K562 (cell line): ENCODE measurements around the gene TXNDC8. TPM values are rescaled to one million over a fixed set of nuclear protein-coding genes. Genes with fewer than 3 reads are reported as not detected.

ENCODE experiments used
- ATAC-seq: fragments of 200-7000 bp; cut with Tn5 transposase; 3 replicates; pipeline ENCODE4 v1.9.1; 2020; ENCODE audit warnings: moderate library complexity
- BruUV-seq: library from RNA; stranded (reverse); fragments of 400-500 nt; replicated peaks from 2 replicates; lab custom pipeline; 2021; lab: Mats Ljungman, UMichigan
- CTCF ChIA-PET: fragments of 300-600 bp; formaldehyde crosslinking; extraction: SDS; loops from one replicate; lab custom pipeline; 2021; ENCODE audit warnings: low intra/inter-chr PET ratio; lab: Yijun Ruan, JAX
- POLR2A ChIA-PET: fragments of 300-600, 350-650 bp; sonication (Branson Sonifier 250); formaldehyde crosslinking; extraction: SDS; loops from one replicate; lab custom pipeline; 2021; ENCODE audit warnings: antibody characterized with exemption, inconsistent platforms; lab: Yijun Ruan, JAX
- DNase-seq, 4 experiments: peaks; one replicate each; pipeline versions ENCODE4 v3.0.0 to v3.0.0-alpha.2; 2011 to 2018; ENCODE audit warnings: low spot score in 3 of 4, mixed read lengths in 3 of 4; ENCODE audit errors: extremely low read depth in 1 of 4
- FAIRE-seq: peaks from 2 replicates; lab custom pipeline; 2011; peaks lifted over from hg19 to GRCh38; lab: Jason Lieb, UNC
- H2AFZ ChIP-seq: 2 replicates; pipeline ENCODE4 v1.6.0; 2011; ENCODE audit warnings: low read depth, low read length, control low read depth, inconsistent platforms
- H3K27ac ChIP-seq: fragments of 200-600 bp; 3 replicates; pipeline ENCODE4 v1.8.0; 2011; ENCODE audit warnings: low read depth, mild to moderate bottlenecking, control low read depth, inconsistent platforms, low read length, moderate library complexity, mixed read lengths; ENCODE audit errors: extremely low read depth
- H3K27me3 ChIP-seq, 2 experiments: fragments of 300-600 bp in 1 of 2; 2 replicates in 1 of 2; 3 replicates in 1 of 2; pipeline versions ENCODE4 v1.6.0 to v1.8.0; 2011; ENCODE audit warnings: inconsistent platforms in 2 of 2, low read length in 2 of 2, mild to moderate bottlenecking in 1 of 2, mixed read lengths in 1 of 2, moderate library complexity in 1 of 2; ENCODE audit not compliant: control insufficient read depth in 2 of 2, insufficient read depth in 2 of 2
- H3K36me3 ChIP-seq: fragments of 300-600 bp; 3 replicates; pipeline ENCODE4 v1.8.0; 2011; ENCODE audit warnings: mild to moderate bottlenecking, low read length, inconsistent platforms; ENCODE audit not compliant: control insufficient read depth, insufficient read depth
- H3K4me1 ChIP-seq, 2 experiments: fragments of 200-600 bp in 1 of 2; replicated peaks in 1 of 2; 2 replicates in 1 of 2; 3 replicates in 1 of 2; pipeline versions ENCODE4 v1.5.1 to v1.8.0; 2011; ENCODE audit warnings: inconsistent platforms in 2 of 2, low read length in 2 of 2, mild to moderate bottlenecking in 1 of 2, mixed read lengths in 1 of 2, moderate library complexity in 1 of 2; ENCODE audit not compliant: control insufficient read depth in 2 of 2, insufficient read depth in 2 of 2
- H3K4me2 ChIP-seq: 2 replicates; pipeline ENCODE4 v1.6.1; 2011; ENCODE audit warnings: low read length, control low read depth, inconsistent platforms, mixed read lengths; ENCODE audit not compliant: insufficient read depth
- H3K4me3 ChIP-seq: fragments of 200-600 bp; sonication (generic), shearing (Covaris generic); 2 replicates; pipeline ENCODE4 v1.5.1; 2016; ENCODE audit warnings: control low read depth, inconsistent platforms
- H3K79me2 ChIP-seq: fragments of 200-600 bp; 3 replicates; pipeline ENCODE4 v1.8.0; 2011; ENCODE audit warnings: low read length, inconsistent platforms; ENCODE audit not compliant: control insufficient read depth, insufficient read depth
- H3K9ac ChIP-seq, 2 experiments: 2 replicates each; pipeline versions ENCODE4 v1.6.0 to v1.6.1; 2011; ENCODE audit warnings: low read depth in 2 of 2, low read length in 2 of 2, control low read depth in 1 of 2, inconsistent platforms in 1 of 2, mild to moderate bottlenecking in 1 of 2, mixed read lengths in 1 of 2; ENCODE audit not compliant: insufficient read depth in 1 of 2
- H3K9me1 ChIP-seq: one replicate; pipeline ENCODE4 v1.6.0; 2011; ENCODE audit warnings: inconsistent platforms, mild to moderate bottlenecking, low read length, moderate library complexity; ENCODE audit not compliant: control insufficient read depth, insufficient read depth
- H3K9me3 ChIP-seq: replicated peaks from 2 replicates; pipeline ENCODE4 v1.5.1; 2011; ENCODE audit warnings: low read depth, low read length, inconsistent platforms; ENCODE audit not compliant: control insufficient read depth, insufficient read depth
- H4K20me1 ChIP-seq: replicated peaks from 2 replicates; pipeline ENCODE4 v1.6.1; 2011; ENCODE audit warnings: low read length, inconsistent platforms, mixed read lengths; ENCODE audit not compliant: control insufficient read depth, insufficient read depth
- BMI1 ChIP-seq: fragments of 150-350 bp; IDR thresholded peaks from 2 replicates; pipeline ENCODE4 v1.6.1; 2014; ENCODE audit warnings: low read length
- CBFA2T3 ChIP-seq: fragments of 450-650 bp; IDR thresholded peaks from 2 replicates; pipeline ENCODE4 v1.6.1; 2017
- GATA2 ChIP-seq: sonication (generic); formaldehyde crosslinking; IDR thresholded peaks from 2 replicates; pipeline ENCODE4 v1.4.0; 2020; ENCODE audit warnings: mild to moderate bottlenecking, missing genetic modification reagents
- NFATC3 ChIP-seq: fragments of 450-650 bp; IDR thresholded peaks from 2 replicates; pipeline ENCODE4 v1.6.1; 2017; ENCODE audit warnings: mild to moderate bottlenecking
- SRSF9 ChIP-seq: fragments of 200-400 bp; formaldehyde crosslinking; IDR thresholded peaks from 2 replicates; pipeline ENCODE4 v1.6.1; 2017; ENCODE audit warnings: low read depth, low read length, borderline replicate concordance
- WGBS: fragments of 100-300 bp; shearing (Covaris generic); methylation state at CpG from one replicate; pipeline ENCODE4 v1.1.6; 2016; ENCODE audit warnings: low coverage, mixed read lengths; ENCODE audit not compliant: insufficient coverage; ENCODE audit errors: missing lambda C conversion rate; 5-methylcytosine and 5-hydroxymethylcytosine counted together
- in situ Hi-C: fragments of 300-500 bp; cut with MboI; formaldehyde crosslinking; loops from 4 replicates; pipeline ENCODE4 v1.15.0; 2018; ENCODE audit warnings: inconsistent platforms, mixed read lengths
- intact Hi-C: fragments of 100-400 bp; cut with micrococcal nuclease; formaldehyde crosslinking; loops from 2 replicates; pipeline ENCODE4 v1.14.2; 2022
- polyA plus RNA-seq, 8 experiments: library from polyadenylated mRNA; depleted of rRNA in 4 of 8; stranded (reverse) in 5 of 8; unstranded in 3 of 8; fragments of >200 nt; fragmentation: Nextera tagmentation in 2 of 8; fragmentation: Illumina TruSeq in 1 of 8; extraction: Ambion mirVana in 2 of 8; extraction: Trizol in 1 of 8; gene quantifications; 2 replicates each; pipeline versions ENCODE4 v1.2.1 to v1.2.3, GENCODE V29; 2011 to 2014; ENCODE audit warnings: inconsistent platforms in 1 of 8, missing spikeins in 1 of 8
- total RNA-seq, 7 experiments: library from RNA; depleted of rRNA in 6 of 7; stranded (reverse); fragments of >200 nt in 6 of 7; fragmentation: Illumina TruSeq in 2 of 7; extraction: Trizol in 2 of 7; gene quantifications; 2 replicates each; pipeline versions ENCODE4 v1.2.1 to v1.2.3, GENCODE V29; 2011 to 2021; ENCODE audit warnings: low replicate concordance in 1 of 7
- TF ChIP-seq, protein P1 (sequence below): fragments of 450-650 bp; IDR thresholded peaks from 2 replicates; pipeline ENCODE4 v1.7.0; 2016; ENCODE audit warnings: borderline replicate concordance
- TF ChIP-seq, protein P2 (sequence below): sonication (generic); formaldehyde crosslinking; IDR thresholded peaks from 2 replicates; pipeline ENCODE4 v1.8.0; 2022; ENCODE audit warnings: mild to moderate bottlenecking, missing genetic modification reagents
- TF ChIP-seq, protein P3 (sequence below): fragments of 200-400 bp; formaldehyde crosslinking; IDR thresholded peaks from 2 replicates; pipeline ENCODE4 v1.6.1; 2017; ENCODE audit warnings: mild to moderate bottlenecking, low read depth, low read length, moderate library complexity
- TF ChIP-seq, protein P4 (sequence below): fragments of 200-800 bp; sonication (Bioruptor generic); IDR thresholded peaks from 2 replicates; pipeline ENCODE4 v1.6.1; 2016; ENCODE audit warnings: missing genetic modification characterization, missing compliant biosample characterization

The TXNDC8 gene
- total and polyA plus RNA-seq, 9 of the 15 experiments (the other 6 are each of a cell fraction or from before 2014, with no cell fraction given) = not detected

DNA sequence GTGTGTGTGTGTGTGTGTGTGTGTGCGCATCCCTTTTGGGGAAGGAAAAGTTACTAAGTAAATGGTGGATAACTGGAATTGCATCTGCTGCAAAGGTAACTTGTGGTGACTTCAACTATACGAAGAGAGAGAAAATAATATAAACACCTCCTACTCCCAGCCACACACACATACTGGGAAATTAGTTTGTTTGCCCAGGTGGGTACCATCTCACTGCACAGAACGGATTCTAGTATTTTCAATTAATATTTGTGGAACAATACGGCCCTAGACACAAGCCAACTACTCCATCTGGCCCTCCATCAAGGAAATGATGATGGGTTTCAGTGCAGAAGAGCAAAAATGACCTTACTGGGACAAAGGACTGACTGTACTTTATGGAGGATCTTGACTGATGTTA lies 49.2 kb downstream of the TXNDC8 start (continued):
- TF ChIP-seq, protein P1, sequence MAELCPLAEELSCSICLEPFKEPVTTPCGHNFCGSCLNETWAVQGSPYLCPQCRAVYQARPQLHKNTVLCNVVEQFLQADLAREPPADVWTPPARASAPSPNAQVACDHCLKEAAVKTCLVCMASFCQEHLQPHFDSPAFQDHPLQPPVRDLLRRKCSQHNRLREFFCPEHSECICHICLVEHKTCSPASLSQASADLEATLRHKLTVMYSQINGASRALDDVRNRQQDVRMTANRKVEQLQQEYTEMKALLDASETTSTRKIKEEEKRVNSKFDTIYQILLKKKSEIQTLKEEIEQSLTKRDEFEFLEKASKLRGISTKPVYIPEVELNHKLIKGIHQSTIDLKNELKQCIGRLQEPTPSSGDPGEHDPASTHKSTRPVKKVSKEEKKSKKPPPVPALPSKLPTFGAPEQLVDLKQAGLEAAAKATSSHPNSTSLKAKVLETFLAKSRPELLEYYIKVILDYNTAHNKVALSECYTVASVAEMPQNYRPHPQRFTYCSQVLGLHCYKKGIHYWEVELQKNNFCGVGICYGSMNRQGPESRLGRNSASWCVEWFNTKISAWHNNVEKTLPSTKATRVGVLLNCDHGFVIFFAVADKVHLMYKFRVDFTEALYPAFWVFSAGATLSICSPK = no peak
- TF ChIP-seq BMI1 = no peak

DNA sequence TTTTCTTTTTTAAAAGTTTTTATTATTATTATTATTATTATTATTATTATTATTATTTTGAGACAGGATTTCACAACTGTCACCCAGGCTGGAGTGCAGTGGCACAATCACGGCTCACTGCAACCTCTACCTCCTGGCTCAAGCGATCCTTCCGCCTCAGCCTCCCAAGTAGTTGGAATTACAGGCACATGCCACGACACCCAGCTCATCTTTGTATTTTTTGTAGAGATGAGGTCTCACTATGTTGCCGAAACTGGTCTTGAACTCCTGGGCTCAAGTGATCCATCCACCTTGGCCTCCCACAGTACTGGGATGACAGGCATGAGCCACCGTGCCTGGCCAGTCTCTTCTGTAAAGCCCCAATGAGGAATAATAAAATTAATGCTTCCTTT lies 50.4 kb downstream of the TXNDC8 start:
- no peaks in the 10 kb centered on the region for H3K9me3 ChIP-seq
- H2AFZ ChIP-seq = no peak overlapping the region
- intact Hi-C loops (loop anchor here (10.0 kb wide), 1 partner anchor 722 kb away; no protein-coding TSS in a partner anchor), in situ Hi-C loops (no loop called here)
- H3K9me1 ChIP-seq = no peaks in the 10 kb centered on the region
- no peaks in the 10 kb centered on the region for H4K20me1 ChIP-seq
- 2% methylated on average over 6 of the region's 6 CpGs for WGBS
- H3K27me3 ChIP-seq = peaks cover 2 to 13% of the 10 kb centered on the region in 2 experiments; a peak in 4 of 5 replicates
- H3K79me2 ChIP-seq = no peaks in the 10 kb centered on the region
- FAIRE-seq = no peak
- no peak overlapping the region for H3K27ac ChIP-seq
- no peak overlapping the region for H3K4me2 ChIP-seq
- DNase-seq = no peak
- no peaks in the 10 kb centered on the region for H3K36me3 ChIP-seq
- ATAC-seq = no peak
- POLR2A ChIA-PET = no interaction called here
- H3K9ac ChIP-seq = no peak overlapping the region
- BruUV-seq = no TSS peak
- no peak overlapping the region for H3K4me3 ChIP-seq
- CTCF ChIA-PET = no interaction called here
- H3K4me1 ChIP-seq = peaks cover 0 to 4% of the 10 kb centered on the region in 2 experiments; a peak in 2 of 5 replicates
- TF ChIP-seq, protein P2, sequence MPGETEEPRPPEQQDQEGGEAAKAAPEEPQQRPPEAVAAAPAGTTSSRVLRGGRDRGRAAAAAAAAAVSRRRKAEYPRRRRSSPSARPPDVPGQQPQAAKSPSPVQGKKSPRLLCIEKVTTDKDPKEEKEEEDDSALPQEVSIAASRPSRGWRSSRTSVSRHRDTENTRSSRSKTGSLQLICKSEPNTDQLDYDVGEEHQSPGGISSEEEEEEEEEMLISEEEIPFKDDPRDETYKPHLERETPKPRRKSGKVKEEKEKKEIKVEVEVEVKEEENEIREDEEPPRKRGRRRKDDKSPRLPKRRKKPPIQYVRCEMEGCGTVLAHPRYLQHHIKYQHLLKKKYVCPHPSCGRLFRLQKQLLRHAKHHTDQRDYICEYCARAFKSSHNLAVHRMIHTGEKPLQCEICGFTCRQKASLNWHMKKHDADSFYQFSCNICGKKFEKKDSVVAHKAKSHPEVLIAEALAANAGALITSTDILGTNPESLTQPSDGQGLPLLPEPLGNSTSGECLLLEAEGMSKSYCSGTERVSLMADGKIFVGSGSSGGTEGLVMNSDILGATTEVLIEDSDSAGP = no peak
- TF ChIP-seq CBFA2T3 (no peak), GATA2 (CRISPR knock-in tag) (no peak), NFATC3 (no peak), SRSF9 (no peak)
- TF ChIP-seq, protein P3, sequence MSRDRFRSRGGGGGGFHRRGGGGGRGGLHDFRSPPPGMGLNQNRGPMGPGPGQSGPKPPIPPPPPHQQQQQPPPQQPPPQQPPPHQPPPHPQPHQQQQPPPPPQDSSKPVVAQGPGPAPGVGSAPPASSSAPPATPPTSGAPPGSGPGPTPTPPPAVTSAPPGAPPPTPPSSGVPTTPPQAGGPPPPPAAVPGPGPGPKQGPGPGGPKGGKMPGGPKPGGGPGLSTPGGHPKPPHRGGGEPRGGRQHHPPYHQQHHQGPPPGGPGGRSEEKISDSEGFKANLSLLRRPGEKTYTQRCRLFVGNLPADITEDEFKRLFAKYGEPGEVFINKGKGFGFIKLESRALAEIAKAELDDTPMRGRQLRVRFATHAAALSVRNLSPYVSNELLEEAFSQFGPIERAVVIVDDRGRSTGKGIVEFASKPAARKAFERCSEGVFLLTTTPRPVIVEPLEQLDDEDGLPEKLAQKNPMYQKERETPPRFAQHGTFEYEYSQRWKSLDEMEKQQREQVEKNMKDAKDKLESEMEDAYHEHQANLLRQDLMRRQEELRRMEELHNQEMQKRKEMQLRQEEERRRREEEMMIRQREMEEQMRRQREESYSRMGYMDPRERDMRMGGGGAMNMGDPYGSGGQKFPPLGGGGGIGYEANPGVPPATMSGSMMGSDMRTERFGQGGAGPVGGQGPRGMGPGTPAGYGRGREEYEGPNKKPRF = no peak
- TF ChIP-seq, protein P4, sequence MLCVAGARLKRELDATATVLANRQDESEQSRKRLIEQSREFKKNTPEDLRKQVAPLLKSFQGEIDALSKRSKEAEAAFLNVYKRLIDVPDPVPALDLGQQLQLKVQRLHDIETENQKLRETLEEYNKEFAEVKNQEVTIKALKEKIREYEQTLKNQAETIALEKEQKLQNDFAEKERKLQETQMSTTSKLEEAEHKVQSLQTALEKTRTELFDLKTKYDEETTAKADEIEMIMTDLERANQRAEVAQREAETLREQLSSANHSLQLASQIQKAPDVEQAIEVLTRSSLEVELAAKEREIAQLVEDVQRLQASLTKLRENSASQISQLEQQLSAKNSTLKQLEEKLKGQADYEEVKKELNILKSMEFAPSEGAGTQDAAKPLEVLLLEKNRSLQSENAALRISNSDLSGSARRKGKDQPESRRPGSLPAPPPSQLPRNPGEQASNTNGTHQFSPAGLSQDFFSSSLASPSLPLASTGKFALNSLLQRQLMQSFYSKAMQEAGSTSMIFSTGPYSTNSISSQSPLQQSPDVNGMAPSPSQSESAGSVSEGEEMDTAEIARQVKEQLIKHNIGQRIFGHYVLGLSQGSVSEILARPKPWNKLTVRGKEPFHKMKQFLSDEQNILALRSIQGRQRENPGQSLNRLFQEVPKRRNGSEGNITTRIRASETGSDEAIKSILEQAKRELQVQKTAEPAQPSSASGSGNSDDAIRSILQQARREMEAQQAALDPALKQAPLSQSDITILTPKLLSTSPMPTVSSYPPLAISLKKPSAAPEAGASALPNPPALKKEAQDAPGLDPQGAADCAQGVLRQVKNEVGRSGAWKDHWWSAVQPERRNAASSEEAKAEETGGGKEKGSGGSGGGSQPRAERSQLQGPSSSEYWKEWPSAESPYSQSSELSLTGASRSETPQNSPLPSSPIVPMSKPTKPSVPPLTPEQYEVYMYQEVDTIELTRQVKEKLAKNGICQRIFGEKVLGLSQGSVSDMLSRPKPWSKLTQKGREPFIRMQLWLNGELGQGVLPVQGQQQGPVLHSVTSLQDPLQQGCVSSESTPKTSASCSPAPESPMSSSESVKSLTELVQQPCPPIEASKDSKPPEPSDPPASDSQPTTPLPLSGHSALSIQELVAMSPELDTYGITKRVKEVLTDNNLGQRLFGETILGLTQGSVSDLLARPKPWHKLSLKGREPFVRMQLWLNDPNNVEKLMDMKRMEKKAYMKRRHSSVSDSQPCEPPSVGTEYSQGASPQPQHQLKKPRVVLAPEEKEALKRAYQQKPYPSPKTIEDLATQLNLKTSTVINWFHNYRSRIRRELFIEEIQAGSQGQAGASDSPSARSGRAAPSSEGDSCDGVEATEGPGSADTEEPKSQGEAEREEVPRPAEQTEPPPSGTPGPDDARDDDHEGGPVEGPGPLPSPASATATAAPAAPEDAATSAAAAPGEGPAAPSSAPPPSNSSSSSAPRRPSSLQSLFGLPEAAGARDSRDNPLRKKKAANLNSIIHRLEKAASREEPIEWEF (CRISPR knock-in tag) = no peak
